GM23338 (cell line): ENCODE measurements around the gene TOM1L2. TPM values are rescaled to one million over a fixed set of nuclear protein-coding genes. Genes with fewer than 3 reads are reported as not detected.

Source experiments
- ATAC-seq: fragments of 200-7000 bp; cut with Tn5 transposase; 3 replicates; pipeline ENCODE4 v1.9.1; 2020
- DNase-seq: peaks from one replicate; pipeline ENCODE4 v3.0.0-alpha.2; 2015; ENCODE audit warnings: low spot score
- H2AFZ ChIP-seq: fragments of 200-600 bp; sonication (generic); 2 replicates; pipeline ENCODE4 v1.8.0; 2016; ENCODE audit warnings: antibody characterized with exemption, mild to moderate bottlenecking, moderate library complexity
- H3F3A ChIP-seq: fragments of 200-600 bp; sonication (generic); replicated peaks from 2 replicates; pipeline ENCODE4 v1.8.0; 2017; ENCODE audit warnings: antibody characterized with exemption, mixed run types, low read depth
- H3K27ac ChIP-seq: fragments of 200-600 bp; sonication (generic); 2 replicates; pipeline ENCODE4 v1.6.1; 2016; ENCODE audit warnings: low read depth
- H3K27me3 ChIP-seq: fragments of 200-600 bp; sonication (generic); 2 replicates; pipeline ENCODE4 v1.8.0; 2016; ENCODE audit warnings: mild to moderate bottlenecking, mixed run types, moderate library complexity; ENCODE audit not compliant: insufficient read depth
- H3K36me3 ChIP-seq: fragments of 200-600 bp; sonication (generic); 2 replicates; pipeline ENCODE4 v1.8.0; 2016; ENCODE audit warnings: mild to moderate bottlenecking; ENCODE audit not compliant: insufficient read depth
- H3K4me1 ChIP-seq: fragments of 200-600 bp; sonication (generic); 2 replicates; pipeline ENCODE4 v1.8.0; 2016; ENCODE audit warnings: mild to moderate bottlenecking, moderate library complexity; ENCODE audit not compliant: insufficient read depth
- H3K4me2 ChIP-seq: fragments of 200-600 bp; sonication (generic); 2 replicates; pipeline ENCODE4 v1.7.1; 2017; ENCODE audit warnings: mixed run types
- H3K4me3 ChIP-seq: fragments of 200-600 bp; sonication (generic); 2 replicates; pipeline ENCODE4 v1.6.1; 2016; ENCODE audit warnings: mixed run types
- H3K79me2 ChIP-seq: fragments of 200-600 bp; sonication (generic); replicated peaks from 2 replicates; pipeline ENCODE4 v1.8.0; 2017; ENCODE audit warnings: mild to moderate bottlenecking; ENCODE audit not compliant: insufficient read depth
- H3K9me2 ChIP-seq: fragments of 200-600 bp; sonication (generic); 2 replicates; pipeline ENCODE4 v1.8.0; 2017; ENCODE audit not compliant: insufficient read depth
- H4K20me1 ChIP-seq: fragments of 200-600 bp; sonication (generic); replicated peaks from 2 replicates; pipeline ENCODE4 v1.8.0; 2017; ENCODE audit warnings: mild to moderate bottlenecking; ENCODE audit not compliant: insufficient read depth
- H3K27ac Mint-ChIP-seq: 2 replicates; pipeline ENCODE4 v1.8.0; 2020; ENCODE audit warnings: inconsistent platforms, mild to moderate bottlenecking, moderate library complexity, mixed read lengths
- H3K27me3 Mint-ChIP-seq: 3 replicates; pipeline ENCODE4 v1.8.0; 2022; ENCODE audit warnings: low read depth, mild to moderate bottlenecking, moderate library complexity, mixed read lengths, inconsistent platforms; ENCODE audit not compliant: insufficient read depth, poor library complexity
- H3K36me3 Mint-ChIP-seq: 3 replicates; pipeline ENCODE4 v1.8.0; 2021; ENCODE audit warnings: low read depth, mild to moderate bottlenecking, inconsistent platforms, moderate library complexity, mixed read lengths
- H3K4me1 Mint-ChIP-seq: 3 replicates; pipeline ENCODE4 v1.8.0; 2020; ENCODE audit warnings: mild to moderate bottlenecking, inconsistent platforms, mixed read lengths
- H3K4me3 Mint-ChIP-seq: 3 replicates; pipeline ENCODE4 v1.8.0; 2021; ENCODE audit warnings: moderate library complexity, mild to moderate bottlenecking, inconsistent platforms, mixed read lengths
- H3K9me3 Mint-ChIP-seq: 3 replicates; pipeline ENCODE4 v1.8.0; 2020; ENCODE audit warnings: moderate library complexity, mild to moderate bottlenecking, inconsistent platforms, mixed read lengths
- CREB1 ChIP-seq: fragments of 250-450 bp; sonication (Bioruptor Pico); IDR thresholded peaks from 2 replicates; pipeline ENCODE4 v1.5.0; 2020; ENCODE audit warnings: low read depth, mild to moderate bottlenecking, moderate library complexity
- ETS1 ChIP-seq: IDR thresholded peaks from 2 replicates; pipeline ENCODE4 v1.6.1; 2016; ENCODE audit warnings: antibody characterized with exemption
- EZH2 ChIP-seq: fragments of 200-600 bp; sonication (generic); IDR thresholded peaks from one replicate; pipeline ENCODE4 v1.8.0; 2017; ENCODE audit warnings: antibody characterized with exemption, mild to moderate bottlenecking, low read depth; ENCODE audit not compliant: unreplicated experiment
- EZH2phosphoT487 ChIP-seq: fragments of 200-600 bp; sonication (generic); IDR thresholded peaks from one replicate; pipeline ENCODE4 v1.8.1; 2018; ENCODE audit warnings: antibody characterized with exemption; ENCODE audit not compliant: unreplicated experiment
- JUNB ChIP-seq: IDR thresholded peaks from one replicate; pipeline ENCODE4 v1.6.1; 2016; ENCODE audit warnings: antibody characterized with exemption; ENCODE audit not compliant: unreplicated experiment
- NANOG ChIP-seq: IDR thresholded peaks from 2 replicates; pipeline ENCODE4 v1.6.1; 2016; ENCODE audit warnings: antibody characterized with exemption, borderline replicate concordance
- POLR2AphosphoS5 ChIP-seq: IDR thresholded peaks from 2 replicates; pipeline ENCODE4 v1.6.1; 2016; ENCODE audit warnings: antibody characterized with exemption, low read depth
- STAT1 ChIP-seq: IDR thresholded peaks from one replicate; pipeline ENCODE4 v1.6.1; 2016; ENCODE audit warnings: antibody characterized with exemption; ENCODE audit not compliant: unreplicated experiment
- ZNF114 ChIP-seq: fragments of 250-450 bp; sonication (Bioruptor Pico); IDR thresholded peaks from 2 replicates; pipeline ENCODE4 v1.5.0; 2020; ENCODE audit warnings: mild to moderate bottlenecking, moderate library complexity
- ZNF331 ChIP-seq: fragments of 250-450 bp; sonication (Bioruptor Pico); IDR thresholded peaks from 2 replicates; pipeline ENCODE4 v1.5.0; 2020; ENCODE audit warnings: low read depth, mild to moderate bottlenecking, moderate library complexity
- polyA plus RNA-seq: library from polyadenylated mRNA; unstranded; fragments of >200 nt; fragmentation: Nextera tagmentation; extraction: Ambion mirVana; gene quantifications from 2 replicates; pipeline ENCODE4 v1.2.1, GENCODE V29; 2016
- total RNA-seq: library from RNA; depleted of rRNA; stranded (reverse); fragments of >200 nt; shearing (Covaris generic); gene quantifications from 2 replicates; pipeline ENCODE4 v1.2.3, GENCODE V29; 2014
- TF ChIP-seq, protein P1 (sequence below): IDR thresholded peaks from one replicate; pipeline ENCODE4 v1.6.1; 2018; ENCODE audit warnings: antibody characterized with exemption; ENCODE audit not compliant: unreplicated experiment
- TF ChIP-seq, protein P2 (sequence below): fragments of 250-450 bp; sonication (Bioruptor Pico); IDR thresholded peaks from 2 replicates; pipeline ENCODE4 v1.5.0; 2020; ENCODE audit warnings: mild to moderate bottlenecking, moderate library complexity
- TF ChIP-seq, protein P3 (sequence below), 2 experiments: fragments of 200-600 bp in 1 of 2; sonication (generic) in 1 of 2; conservative IDR thresholded peaks; 2 replicates each; pipeline versions ENCODE4 v1.5.1 to v1.6.1; 2016 to 2017; ENCODE audit warnings: antibody characterized with exemption in 2 of 2, low read depth in 2 of 2, mild to moderate bottlenecking in 2 of 2, moderate library complexity in 1 of 2

Gene TOM1L2
- total and polyA plus RNA-seq, 2 experiments from 2014 or later: 3.3 TPM

DNA sequence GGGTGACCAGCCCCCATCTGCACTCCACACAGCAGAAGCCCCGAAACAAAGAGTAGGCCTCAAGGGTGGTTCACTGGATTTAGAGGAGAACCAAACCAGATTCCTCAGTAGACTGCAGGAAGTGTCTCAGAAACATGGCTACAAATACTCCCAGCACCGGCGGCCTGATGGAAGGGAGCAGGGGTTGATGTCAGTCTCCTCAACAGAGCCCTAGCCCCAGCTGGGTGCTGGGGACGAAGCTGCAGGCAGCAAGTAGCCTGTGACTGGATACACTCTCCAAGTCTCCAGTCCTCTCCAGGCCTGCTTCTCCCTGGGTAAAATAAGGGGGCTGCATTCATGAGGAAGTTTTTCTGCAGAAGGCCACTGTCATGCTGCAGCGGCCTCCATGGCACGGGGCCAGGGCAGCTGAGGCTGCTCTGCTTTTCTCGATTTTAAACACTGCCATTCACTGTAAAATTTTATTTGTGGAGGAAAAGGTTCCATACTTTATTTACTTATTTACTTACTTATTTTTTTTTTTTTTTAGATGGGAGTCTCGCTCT is 98.7 kb downstream of the TOM1L2 start:
- H3K4me3 ChIP-seq: no peak overlapping the region
- Mint-ChIP-seq H3K9me3 (no peaks in the 10 kb centered on the region), H3K36me3 (no peaks in the 10 kb centered on the region), H3K27me3 (peaks cover 13% of the 10 kb centered on the region), H3K4me1 (peaks cover 38% of the 10 kb centered on the region), H3K27ac (no peak overlapping the region), H3K4me3 (no peak overlapping the region)
- H3K4me1 ChIP-seq: peaks cover 16% of the 10 kb centered on the region
- no peak overlapping the region for H2AFZ ChIP-seq
- H3K27ac ChIP-seq: no peak overlapping the region
- ATAC-seq: no peak
- TF ChIP-seq ETS1 (no peak), JUNB (no peak), EZH2 (no peak), CREB1 (CRISPR knock-in tag) (no peak), POLR2AphosphoS5 (no peak), STAT1 (no peak), EZH2phosphoT487 (no peak), NANOG (no peak), ZNF114 (CRISPR knock-in tag) (no peak), ZNF331 (CRISPR knock-in tag) (no peak)
- TF ChIP-seq, protein P1, sequence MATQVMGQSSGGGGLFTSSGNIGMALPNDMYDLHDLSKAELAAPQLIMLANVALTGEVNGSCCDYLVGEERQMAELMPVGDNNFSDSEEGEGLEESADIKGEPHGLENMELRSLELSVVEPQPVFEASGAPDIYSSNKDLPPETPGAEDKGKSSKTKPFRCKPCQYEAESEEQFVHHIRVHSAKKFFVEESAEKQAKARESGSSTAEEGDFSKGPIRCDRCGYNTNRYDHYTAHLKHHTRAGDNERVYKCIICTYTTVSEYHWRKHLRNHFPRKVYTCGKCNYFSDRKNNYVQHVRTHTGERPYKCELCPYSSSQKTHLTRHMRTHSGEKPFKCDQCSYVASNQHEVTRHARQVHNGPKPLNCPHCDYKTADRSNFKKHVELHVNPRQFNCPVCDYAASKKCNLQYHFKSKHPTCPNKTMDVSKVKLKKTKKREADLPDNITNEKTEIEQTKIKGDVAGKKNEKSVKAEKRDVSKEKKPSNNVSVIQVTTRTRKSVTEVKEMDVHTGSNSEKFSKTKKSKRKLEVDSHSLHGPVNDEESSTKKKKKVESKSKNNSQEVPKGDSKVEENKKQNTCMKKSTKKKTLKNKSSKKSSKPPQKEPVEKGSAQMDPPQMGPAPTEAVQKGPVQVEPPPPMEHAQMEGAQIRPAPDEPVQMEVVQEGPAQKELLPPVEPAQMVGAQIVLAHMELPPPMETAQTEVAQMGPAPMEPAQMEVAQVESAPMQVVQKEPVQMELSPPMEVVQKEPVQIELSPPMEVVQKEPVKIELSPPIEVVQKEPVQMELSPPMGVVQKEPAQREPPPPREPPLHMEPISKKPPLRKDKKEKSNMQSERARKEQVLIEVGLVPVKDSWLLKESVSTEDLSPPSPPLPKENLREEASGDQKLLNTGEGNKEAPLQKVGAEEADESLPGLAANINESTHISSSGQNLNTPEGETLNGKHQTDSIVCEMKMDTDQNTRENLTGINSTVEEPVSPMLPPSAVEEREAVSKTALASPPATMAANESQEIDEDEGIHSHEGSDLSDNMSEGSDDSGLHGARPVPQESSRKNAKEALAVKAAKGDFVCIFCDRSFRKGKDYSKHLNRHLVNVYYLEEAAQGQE: no peak
- TF ChIP-seq, protein P2, sequence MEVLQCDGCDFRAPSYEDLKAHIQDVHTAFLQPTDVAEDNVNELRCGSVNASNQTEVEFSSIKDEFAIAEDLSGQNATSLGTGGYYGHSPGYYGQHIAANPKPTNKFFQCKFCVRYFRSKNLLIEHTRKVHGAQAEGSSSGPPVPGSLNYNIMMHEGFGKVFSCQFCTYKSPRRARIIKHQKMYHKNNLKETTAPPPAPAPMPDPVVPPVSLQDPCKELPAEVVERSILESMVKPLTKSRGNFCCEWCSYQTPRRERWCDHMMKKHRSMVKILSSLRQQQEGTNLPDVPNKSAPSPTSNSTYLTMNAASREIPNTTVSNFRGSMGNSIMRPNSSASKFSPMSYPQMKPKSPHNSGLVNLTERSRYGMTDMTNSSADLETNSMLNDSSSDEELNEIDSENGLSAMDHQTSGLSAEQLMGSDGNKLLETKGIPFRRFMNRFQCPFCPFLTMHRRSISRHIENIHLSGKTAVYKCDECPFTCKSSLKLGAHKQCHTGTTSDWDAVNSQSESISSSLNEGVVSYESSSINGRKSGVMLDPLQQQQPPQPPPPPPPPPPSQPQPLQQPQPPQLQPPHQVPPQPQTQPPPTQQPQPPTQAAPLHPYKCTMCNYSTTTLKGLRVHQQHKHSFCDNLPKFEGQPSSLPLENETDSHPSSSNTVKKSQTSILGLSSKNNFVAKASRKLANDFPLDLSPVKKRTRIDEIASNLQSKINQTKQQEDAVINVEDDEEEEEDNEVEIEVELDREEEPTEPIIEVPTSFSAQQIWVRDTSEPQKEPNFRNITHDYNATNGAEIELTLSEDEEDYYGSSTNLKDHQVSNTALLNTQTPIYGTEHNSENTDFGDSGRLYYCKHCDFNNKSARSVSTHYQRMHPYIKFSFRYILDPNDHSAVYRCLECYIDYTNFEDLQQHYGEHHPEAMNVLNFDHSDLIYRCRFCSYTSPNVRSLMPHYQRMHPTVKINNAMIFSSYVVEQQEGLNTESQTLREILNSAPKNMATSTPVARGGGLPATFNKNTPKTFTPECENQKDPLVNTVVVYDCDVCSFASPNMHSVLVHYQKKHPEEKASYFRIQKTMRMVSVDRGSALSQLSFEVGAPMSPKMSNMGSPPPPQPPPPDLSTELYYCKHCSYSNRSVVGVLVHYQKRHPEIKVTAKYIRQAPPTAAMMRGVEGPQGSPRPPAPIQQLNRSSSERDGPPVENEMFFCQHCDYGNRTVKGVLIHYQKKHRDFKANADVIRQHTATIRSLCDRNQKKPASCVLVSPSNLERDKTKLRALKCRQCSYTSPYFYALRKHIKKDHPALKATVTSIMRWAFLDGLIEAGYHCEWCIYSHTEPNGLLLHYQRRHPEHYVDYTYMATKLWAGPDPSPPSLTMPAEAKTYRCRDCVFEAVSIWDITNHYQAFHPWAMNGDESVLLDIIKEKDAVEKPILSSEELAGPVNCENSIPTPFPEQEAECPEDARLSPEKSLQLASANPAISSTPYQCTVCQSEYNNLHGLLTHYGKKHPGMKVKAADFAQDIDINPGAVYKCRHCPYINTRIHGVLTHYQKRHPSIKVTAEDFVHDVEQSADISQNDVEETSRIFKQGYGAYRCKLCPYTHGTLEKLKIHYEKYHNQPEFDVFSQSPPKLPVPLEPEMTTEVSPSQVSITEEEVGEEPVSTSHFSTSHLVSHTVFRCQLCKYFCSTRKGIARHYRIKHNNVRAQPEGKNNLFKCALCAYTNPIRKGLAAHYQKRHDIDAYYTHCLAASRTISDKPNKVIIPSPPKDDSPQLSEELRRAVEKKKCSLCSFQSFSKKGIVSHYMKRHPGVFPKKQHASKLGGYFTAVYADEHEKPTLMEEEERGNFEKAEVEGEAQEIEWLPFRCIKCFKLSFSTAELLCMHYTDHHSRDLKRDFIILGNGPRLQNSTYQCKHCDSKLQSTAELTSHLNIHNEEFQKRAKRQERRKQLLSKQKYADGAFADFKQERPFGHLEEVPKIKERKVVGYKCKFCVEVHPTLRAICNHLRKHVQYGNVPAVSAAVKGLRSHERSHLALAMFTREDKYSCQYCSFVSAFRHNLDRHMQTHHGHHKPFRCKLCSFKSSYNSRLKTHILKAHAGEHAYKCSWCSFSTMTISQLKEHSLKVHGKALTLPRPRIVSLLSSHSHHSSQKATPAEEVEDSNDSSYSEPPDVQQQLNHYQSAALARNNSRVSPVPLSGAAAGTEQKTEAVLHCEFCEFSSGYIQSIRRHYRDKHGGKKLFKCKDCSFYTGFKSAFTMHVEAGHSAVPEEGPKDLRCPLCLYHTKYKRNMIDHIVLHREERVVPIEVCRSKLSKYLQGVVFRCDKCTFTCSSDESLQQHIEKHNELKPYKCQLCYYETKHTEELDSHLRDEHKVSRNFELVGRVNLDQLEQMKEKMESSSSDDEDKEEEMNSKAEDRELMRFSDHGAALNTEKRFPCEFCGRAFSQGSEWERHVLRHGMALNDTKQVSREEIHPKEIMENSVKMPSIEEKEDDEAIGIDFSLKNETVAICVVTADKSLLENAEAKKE (CRISPR knock-in tag): no peak
- TF ChIP-seq, protein P3, sequence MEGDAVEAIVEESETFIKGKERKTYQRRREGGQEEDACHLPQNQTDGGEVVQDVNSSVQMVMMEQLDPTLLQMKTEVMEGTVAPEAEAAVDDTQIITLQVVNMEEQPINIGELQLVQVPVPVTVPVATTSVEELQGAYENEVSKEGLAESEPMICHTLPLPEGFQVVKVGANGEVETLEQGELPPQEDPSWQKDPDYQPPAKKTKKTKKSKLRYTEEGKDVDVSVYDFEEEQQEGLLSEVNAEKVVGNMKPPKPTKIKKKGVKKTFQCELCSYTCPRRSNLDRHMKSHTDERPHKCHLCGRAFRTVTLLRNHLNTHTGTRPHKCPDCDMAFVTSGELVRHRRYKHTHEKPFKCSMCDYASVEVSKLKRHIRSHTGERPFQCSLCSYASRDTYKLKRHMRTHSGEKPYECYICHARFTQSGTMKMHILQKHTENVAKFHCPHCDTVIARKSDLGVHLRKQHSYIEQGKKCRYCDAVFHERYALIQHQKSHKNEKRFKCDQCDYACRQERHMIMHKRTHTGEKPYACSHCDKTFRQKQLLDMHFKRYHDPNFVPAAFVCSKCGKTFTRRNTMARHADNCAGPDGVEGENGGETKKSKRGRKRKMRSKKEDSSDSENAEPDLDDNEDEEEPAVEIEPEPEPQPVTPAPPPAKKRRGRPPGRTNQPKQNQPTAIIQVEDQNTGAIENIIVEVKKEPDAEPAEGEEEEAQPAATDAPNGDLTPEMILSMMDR (conservative IDR thresholded peaks at IDR 0.05; ENCODE audit: low read depth in 2 of 2): no peak
- DNase-seq: no peak
- H3K9me2 ChIP-seq: no peaks in the 10 kb centered on the region
- peaks cover 7% of the 10 kb centered on the region for H3F3A ChIP-seq
- H3K79me2 ChIP-seq: no peaks in the 10 kb centered on the region
- H3K4me2 ChIP-seq: no peak overlapping the region
- no peaks in the 10 kb centered on the region for H3K27me3 ChIP-seq
- no peaks in the 10 kb centered on the region; the same call in 1 of the 2 replicates for H4K20me1 ChIP-seq
- H3K36me3 ChIP-seq: no peaks in the 10 kb centered on the region
